Fibroblast of gingiva (primary cell): ENCODE results near the gene SUCO.
"Not testable (repeated sequence)": the region's sequence is repeated elsewhere in the genome, so short reads cannot be mapped to it uniquely, and the experiment has no call there.

Experiments used
- DNase-seq: peaks from one replicate; pipeline ENCODE4 v3.0.0-alpha.2; 2011; ENCODE audit warnings: low read depth

The SUCO gene

DNA sequence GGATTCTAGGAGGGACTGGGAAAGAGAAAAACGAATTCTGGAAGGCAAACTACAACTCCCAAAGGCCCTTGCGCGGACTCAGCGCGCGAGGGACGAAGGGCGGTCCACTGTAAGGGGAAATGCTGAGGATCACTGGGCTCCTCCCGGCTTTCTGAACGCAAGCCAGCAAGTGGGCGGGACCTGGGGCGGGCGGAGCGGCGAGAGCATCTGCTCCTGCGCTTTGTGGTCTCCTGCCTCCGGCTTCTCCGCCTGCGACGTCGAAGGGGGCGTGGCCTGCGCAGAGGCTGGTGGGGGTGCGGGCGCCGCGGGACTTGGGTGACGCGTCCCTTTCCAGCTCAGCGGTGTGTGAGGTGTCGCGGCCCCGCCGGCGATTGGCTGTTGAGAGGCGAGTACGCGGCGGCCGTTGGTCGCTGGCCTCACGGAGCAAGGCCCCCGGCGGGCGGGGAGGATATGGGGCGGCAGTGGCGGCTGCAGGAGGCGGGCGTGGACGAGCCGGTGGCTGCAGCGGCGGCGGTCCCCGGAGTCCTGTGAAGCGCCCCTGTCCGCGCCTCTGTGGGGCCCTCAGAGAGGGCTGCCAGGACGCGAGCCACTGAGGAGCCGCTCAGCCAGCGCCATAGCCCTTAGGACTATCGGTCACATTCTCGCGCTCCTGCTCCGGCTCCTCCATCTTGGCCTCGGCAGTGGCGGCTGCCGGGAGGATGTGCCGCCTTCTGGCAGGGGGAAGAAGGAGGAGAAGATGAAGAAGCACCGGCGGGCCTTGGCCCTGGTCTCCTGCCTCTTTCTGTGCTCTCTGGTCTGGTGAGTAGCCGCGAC is at the start of gene SUCO:
SUCO (plus strand) TSS at position 451 of the 813 bp plus-strand sequence; CDS start at position 737, 286 bp downstream.
- peak; percentile 100 for DNase-seq

GRCh38 chr1:172483448-172483847 is 49.5 kb upstream of the SUCO start:
- no peak for DNase-seq

- no peak for DNase-seq
Measured at GRCh38 chr1:172484252-172484651, 48.7 kb upstream of the SUCO start.

DNA sequence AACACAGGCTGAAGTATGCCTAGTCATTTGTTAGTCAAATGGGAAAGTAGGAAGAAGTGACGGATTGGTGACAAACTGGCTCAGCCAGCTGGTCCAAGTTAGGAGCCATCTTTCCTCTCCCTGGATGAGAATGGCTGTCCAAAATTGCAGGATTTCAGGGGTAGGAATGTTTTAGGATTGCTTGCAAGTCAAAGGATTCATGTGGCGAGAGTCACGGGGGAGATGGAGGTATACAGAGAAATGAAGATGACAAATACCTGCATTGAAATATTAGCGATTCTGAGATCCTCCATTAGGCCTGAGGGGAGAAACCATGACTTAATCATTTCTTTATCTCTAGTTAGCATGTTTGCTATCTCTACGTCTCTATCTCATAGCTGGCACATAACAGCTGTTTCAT is 47.3 kb upstream of the SUCO start:
- DNase-seq: no peak

DNA sequence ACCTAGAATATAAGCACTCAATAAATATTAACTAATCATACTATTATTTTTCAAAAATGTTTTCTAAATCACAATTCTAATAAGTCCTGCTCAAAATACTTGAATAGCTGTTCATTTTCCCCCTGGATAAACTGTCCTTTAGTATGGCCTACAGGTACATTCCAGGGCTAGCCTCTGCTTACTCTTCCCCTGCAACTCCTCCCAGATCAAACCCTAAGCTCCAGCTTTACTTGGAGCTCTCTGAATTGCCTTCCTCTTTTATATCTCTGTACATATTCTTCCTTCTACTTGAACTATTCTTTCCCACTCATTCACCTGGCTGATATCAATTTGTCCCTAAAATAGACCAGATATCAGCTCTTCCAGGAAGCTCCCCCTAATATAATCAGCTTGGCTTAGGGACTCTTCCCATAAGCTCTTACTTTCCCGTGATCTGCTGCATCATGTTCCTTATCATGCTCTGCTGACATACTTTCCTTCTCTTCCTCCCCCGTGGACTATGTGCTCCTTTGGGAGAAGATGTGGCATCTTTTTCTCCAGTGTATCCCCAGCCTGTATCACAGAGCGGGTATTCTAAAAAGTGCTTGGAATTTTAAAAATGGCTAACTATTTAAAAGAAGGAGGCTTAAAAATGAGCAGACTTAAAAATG is 46.0 kb upstream of the SUCO start:
- no peak for DNase-seq

DNA sequence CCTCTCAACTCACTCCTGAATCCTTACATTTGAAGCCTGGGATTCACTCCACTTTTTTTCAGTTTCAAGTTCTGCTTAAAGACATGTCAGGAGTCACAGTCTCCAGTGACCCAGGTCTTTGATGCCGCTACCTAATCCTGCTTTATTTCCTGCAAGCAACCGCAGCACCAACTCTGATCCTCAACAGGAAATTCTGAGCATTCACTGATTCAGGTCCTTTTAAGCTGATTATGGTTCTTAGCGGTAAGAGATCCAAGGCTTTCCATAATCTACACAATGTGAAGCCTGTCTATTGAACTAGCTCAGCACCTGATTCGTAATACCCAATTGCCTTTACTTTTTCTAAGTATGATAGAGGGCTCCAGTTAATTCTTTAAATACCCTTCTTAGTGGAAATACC is 45.4 kb upstream of the SUCO start:
- DNase-seq: no peak

DNA sequence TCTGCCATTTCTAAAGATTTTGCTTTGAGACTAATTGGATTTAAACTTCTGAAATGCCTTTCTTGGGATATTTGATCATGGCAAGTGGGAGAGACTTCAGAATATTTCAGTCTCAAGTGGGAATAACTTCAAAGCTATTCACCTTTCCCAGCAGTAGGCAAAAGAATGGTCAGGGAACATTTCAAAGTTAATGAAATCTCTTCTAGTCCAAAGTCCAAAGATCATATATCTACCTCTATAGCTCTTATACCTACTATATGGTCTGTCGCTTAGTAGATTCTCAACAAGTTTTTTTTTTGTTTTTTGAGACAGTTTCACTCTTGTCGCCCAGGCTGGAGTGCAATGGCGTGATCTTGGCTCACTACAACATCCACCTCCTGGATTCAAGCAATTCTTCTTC is 44.6 kb upstream of the SUCO start:
- no peak for DNase-seq

- peak; percentile 74 for DNase-seq
Measured at GRCh38 chr1:172489847-172490246, 43.1 kb upstream of the SUCO start.

GRCh38 chr1:172492421-172492820 is 40.5 kb upstream of the SUCO start:
- DNase-seq: no peak

DNA sequence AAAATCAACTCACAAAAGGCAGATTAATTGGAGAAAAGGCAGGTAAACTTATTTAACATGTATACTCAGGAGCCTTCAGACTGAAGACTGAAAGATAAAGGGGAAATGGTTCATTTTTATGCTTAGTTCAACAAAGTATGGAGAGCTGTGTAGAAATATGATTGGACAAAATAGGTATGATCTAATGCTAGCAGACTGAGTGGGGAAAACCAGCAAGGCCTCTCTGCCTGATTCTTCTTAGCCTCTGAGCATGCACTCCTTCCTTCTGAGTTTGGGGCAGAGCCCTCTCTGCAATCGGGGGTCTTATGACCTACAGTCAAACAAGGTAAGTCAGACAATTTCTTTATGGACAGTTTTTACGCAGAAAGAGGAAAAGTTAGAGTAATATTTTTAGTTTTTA is 38.8 kb upstream of the SUCO start:
- DNase-seq: no peak

GRCh38 chr1:172496127-172496526 is 36.8 kb upstream of the SUCO start:
- DNase-seq: not testable (repeated sequence)

- DNase-seq: no peak
Measured at GRCh38 chr1:172496678-172497077, 36.3 kb upstream of the SUCO start.

GRCh38 chr1:172497230-172497629 is 35.7 kb upstream of the SUCO start:
- DNase-seq: peak; percentile 22

GRCh38 chr1:172498857-172499256 is 34.1 kb upstream of the SUCO start:
- DNase-seq: peak; percentile 2

- DNase-seq: no peak
Measured at GRCh38 chr1:172499636-172500141, 33.3 kb upstream of the SUCO start.

DNA sequence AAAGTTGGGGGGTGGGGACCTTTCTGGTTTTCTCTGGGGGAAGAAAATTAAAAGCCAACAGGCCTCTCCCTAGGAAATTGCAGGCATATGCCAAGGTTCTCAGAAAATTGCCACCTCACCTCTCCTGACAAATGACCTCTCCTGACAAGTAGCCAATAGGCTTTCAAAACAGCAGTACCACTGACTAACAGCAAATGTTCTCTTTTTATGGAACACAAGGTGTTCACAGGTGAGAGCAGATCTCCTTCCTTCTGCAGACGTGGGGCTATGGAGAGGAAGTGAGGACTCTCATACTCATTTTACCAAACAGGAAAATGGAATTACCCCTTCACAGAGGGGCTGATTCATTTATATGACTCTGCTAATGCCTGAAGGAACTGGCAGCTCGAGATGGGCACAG is 32.7 kb upstream of the SUCO start:
- DNase-seq: no peak

GRCh38 chr1:172507741-172508140 is 25.2 kb upstream of the SUCO start:
- no peak for DNase-seq

DNA sequence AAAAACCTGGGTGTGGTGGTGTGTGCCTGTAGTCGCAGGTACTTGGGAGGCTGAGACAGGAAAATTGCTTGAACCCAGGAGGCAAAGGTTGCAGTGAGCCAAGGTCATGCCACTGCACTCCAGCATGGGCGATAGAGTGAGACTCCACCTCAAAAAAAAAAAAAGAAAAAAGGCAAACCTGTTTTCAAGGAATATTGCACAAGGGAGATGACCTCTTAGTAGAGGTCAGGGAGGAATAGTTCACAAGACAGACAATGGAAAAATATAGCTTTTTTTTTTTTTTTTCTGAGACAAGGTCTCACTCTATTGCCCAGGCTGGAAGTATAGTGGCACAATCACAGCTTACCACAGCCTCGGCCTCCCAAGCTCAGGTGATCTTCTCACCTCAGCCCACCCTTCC is 22.5 kb upstream of the SUCO start:
- DNase-seq: no peak

GRCh38 chr1:172512591-172512990 is 20.4 kb upstream of the SUCO start:
- DNase-seq: no peak

DNA sequence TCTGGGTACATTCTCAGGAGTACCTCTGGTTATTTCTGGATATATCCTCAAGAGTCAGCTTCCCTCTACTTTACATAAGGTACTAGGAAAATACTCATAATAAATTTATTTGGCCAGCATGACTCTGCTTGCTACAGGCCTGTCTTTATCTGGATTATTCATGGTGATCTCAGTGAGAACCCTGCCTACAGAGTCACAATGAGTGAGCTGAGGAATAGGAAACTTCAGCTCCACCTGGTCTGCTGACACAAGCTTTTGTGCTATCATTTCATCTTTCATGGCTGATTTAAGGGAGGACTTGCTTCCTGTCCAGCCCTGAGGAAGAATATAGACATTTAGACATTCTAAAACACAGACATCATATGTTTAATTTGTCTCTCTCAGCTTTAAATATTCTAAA is 19.5 kb upstream of the SUCO start:
- DNase-seq: no peak

- DNase-seq: no peak
Measured at GRCh38 chr1:172514108-172514507, 18.8 kb upstream of the SUCO start.

DNA sequence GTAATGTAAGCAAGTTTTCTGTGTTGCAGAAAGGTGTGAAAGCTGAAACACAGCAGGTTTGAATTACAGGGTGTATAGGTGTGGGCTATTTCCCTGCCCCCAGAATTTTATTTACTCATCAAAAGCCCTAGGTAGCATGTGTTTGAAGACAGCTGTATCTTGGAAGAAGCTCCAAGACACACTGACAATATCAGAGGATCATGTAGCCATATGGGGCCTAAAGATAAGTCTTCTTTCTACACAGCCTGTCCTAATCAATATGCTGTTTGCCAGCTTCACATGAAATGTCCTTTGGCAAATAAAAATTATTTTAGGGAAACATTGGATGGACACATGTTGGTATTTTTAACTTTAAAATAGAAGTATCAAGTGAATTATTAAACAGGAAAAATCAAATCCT is 17.5 kb upstream of the SUCO start:
- no peak for DNase-seq

GRCh38 chr1:172515927-172516326 is 17.0 kb upstream of the SUCO start:
- no peak for DNase-seq

DNA sequence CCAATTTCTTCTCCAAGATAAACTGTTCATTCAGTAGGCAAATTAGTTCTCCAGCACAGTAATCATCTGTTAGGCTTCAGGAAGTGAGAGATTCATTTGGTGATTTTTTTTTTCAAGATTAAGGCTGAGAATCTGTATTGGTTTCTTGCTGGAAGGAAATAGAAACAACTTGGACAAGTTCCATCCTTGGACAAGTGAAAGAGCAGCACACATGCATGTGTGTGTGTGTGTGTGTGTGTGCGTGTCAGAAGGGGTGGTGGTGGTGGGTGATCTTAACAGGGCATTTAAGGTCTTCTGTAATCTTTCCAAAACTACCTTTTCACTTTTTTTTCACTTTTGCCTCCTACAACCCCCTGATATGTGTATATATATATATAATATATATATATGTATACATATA is 15.9 kb upstream of the SUCO start:
- DNase-seq: no peak
